GM20000 (cell line): ENCODE results near the gene NT5DC3.

ENCODE experiments used
- DNase-seq: peaks from one replicate; pipeline ENCODE4 v3.0.0; 2012; ENCODE audit warnings: low spot score
- CTCF ChIP-seq: IDR thresholded peaks from 2 replicates; pipeline ENCODE4 v1.5.1; 2012; ENCODE audit warnings: mild to moderate bottlenecking, control low read depth; ENCODE audit errors: extremely low read depth, missing control alignments

The NT5DC3 gene

GRCh38 chr12:103756443-103756842 is 84.6 kb downstream of the NT5DC3 start:
- DNase-seq, result no peak
- TF ChIP-seq CTCF, result no peak

- TF ChIP-seq CTCF, result no peak
These were observed 85.6 kb downstream of the NT5DC3 start for GRCh38 chr12:103755425-103755824.

GRCh38 chr12:103751600-103751999 is 89.4 kb downstream of the NT5DC3 start:
- no peak for DNase-seq
- no peak for TF ChIP-seq CTCF

More at GRCh38 chr12:103755425-103755824, 85.6 kb downstream of the NT5DC3 start:
- DNase-seq, result no peak

- DNase-seq, result no peak
- no peak for TF ChIP-seq CTCF
These were observed 89.9 kb downstream of the NT5DC3 start for GRCh38 chr12:103751171-103751570.

- DNase-seq, result no peak
- no peak for TF ChIP-seq CTCF
These were observed 92.2 kb downstream of the NT5DC3 start for GRCh38 chr12:103748875-103749274.

- no peak for DNase-seq
- no peak for TF ChIP-seq CTCF
These were observed 93.0 kb downstream of the NT5DC3 start for GRCh38 chr12:103748002-103748401.

- DNase-seq, result no peak
These were observed 95.1 kb downstream of the NT5DC3 start for GRCh38 chr12:103745962-103746361.

More at GRCh38 chr12:103745962-103746361, 95.1 kb downstream of the NT5DC3 start:
- TF ChIP-seq CTCF, result no peak
